Measurements from ENCODE around the gene ATXN2L. TPM values are rescaled to one million over a fixed set of nuclear protein-coding genes. Genes with fewer than 3 reads are reported as not detected.

Gene ATXN2L
- polyA plus RNA-seq, 1 donor, result 85.5 TPM

Other genes with a start within 250 kb of the ATXN2L start
- gene SULT1A2, start 225.9 kb upstream of the ATXN2L start, polyA plus RNA-seq (ENCODE audit: insufficient read length), result 0.96 TPM
- gene SULT1A1, start 213.0 kb upstream of the ATXN2L start, polyA plus RNA-seq (ENCODE audit: insufficient read length), result 8.8 TPM
- 2.6 TPM for gene NPIPB8, start 184.9 kb upstream of the ATXN2L start, polyA plus RNA-seq (ENCODE audit: insufficient read length)
- gene EIF3C, start 111.5 kb upstream of the ATXN2L start, polyA plus RNA-seq (ENCODE audit: insufficient read length), result 599 TPM
- gene NPIPB9, start 71.2 kb upstream of the ATXN2L start, polyA plus RNA-seq (ENCODE audit: insufficient read length), result 2.6 TPM
- gene TUFM, start 23.3 kb downstream of the ATXN2L start, polyA plus RNA-seq (ENCODE audit: insufficient read length), result 165 TPM
- gene SH2B1, start 40.8 kb downstream of the ATXN2L start, polyA plus RNA-seq (ENCODE audit: insufficient read length), result 56.2 TPM
- gene ATP2A1, start 55.5 kb downstream of the ATXN2L start, polyA plus RNA-seq (ENCODE audit: insufficient read length), result 758 TPM
- 17.1 TPM for gene RABEP2, start 102.2 kb downstream of the ATXN2L start, polyA plus RNA-seq (ENCODE audit: insufficient read length)
- gene CD19, start 109.0 kb downstream of the ATXN2L start, polyA plus RNA-seq (ENCODE audit: insufficient read length), result 0.32 TPM
- gene NFATC2IP, start 127.9 kb downstream of the ATXN2L start, polyA plus RNA-seq (ENCODE audit: insufficient read length), result 29.1 TPM
- 30.7 TPM for gene SPNS1, start 151.8 kb downstream of the ATXN2L start, polyA plus RNA-seq (ENCODE audit: insufficient read length)
- gene LAT, start 162.1 kb downstream of the ATXN2L start, polyA plus RNA-seq (ENCODE audit: insufficient read length), result 2.2 TPM